Activated CD8-positive, alpha-beta T cell treated with anti-CD3 and anti-CD28 coated beads for 36 hours (primary cell): ENCODE measurements around the gene KBTBD13. TPM values are rescaled to one million over a fixed set of nuclear protein-coding genes. Genes with fewer than 3 reads are reported as not detected.
"Not testable (repeated sequence)": the region's sequence is repeated elsewhere in the genome, so short reads cannot be mapped to it uniquely, and the experiment has no call there.

Experiments used
- ATAC-seq: fragments of 200-7000 bp; cut with Tn5 transposase; one replicate; pipeline ENCODE4 v1.10.0; 2021; ENCODE audit warnings: mild to moderate bottlenecking, moderate library complexity
- CTCF ChIA-PET: fragments of 350-600 bp; sonication (Branson Sonifier 250); formaldehyde crosslinking; loops from one replicate; lab custom pipeline; 2021; ENCODE audit warnings: antibody characterized with exemption; lab: Charles Lee
- POLR2A ChIA-PET: fragments of 350-600 bp; sonication (Branson Sonifier 250); formaldehyde crosslinking; loops from one replicate; lab custom pipeline; 2021; ENCODE audit warnings: antibody characterized with exemption; lab: Charles Lee
- DNase-seq: peaks from one replicate; pipeline ENCODE4 v3.0.0-alpha.2; 2020
- H3K27ac Mint-ChIP-seq: one replicate; pipeline ENCODE4 v1.8.0; 2021; ENCODE audit warnings: mild to moderate bottlenecking, mixed read lengths
- H3K27me3 Mint-ChIP-seq: one replicate; pipeline ENCODE4 v1.8.0; 2021; ENCODE audit warnings: mixed read lengths
- H3K36me3 Mint-ChIP-seq: one replicate; pipeline ENCODE4 v1.8.0; 2021; ENCODE audit warnings: low read depth, mixed read lengths
- H3K4me1 Mint-ChIP-seq: one replicate; pipeline ENCODE4 v1.8.0; 2021; ENCODE audit warnings: low read depth, mixed read lengths
- H3K4me3 Mint-ChIP-seq: one replicate; pipeline ENCODE4 v1.8.0; 2021; ENCODE audit warnings: mild to moderate bottlenecking, moderate library complexity, mixed read lengths
- H3K9me3 Mint-ChIP-seq: one replicate; pipeline ENCODE4 v1.8.0; 2021; ENCODE audit warnings: mixed read lengths
- intact Hi-C: fragments of 100-400 bp; cut with micrococcal nuclease; formaldehyde crosslinking; loops from one replicate; pipeline ENCODE4 v1.10.0; 2022
- total RNA-seq, 2 experiments: library from RNA; stranded (reverse); gene quantifications; one replicate each; pipeline ENCODE4 v1.2.3, GENCODE V29; 2021
- TF ChIP-seq, protein P1 (sequence below): fragments of 200-600 bp; IDR thresholded peaks from one replicate; pipeline ENCODE4 v1.8.0; 2022; ENCODE audit warnings: antibody characterized with exemption, mild to moderate bottlenecking

KBTBD13 gene
- total RNA-seq, 2 experiments from 2014 or later, result not detected

DNA sequence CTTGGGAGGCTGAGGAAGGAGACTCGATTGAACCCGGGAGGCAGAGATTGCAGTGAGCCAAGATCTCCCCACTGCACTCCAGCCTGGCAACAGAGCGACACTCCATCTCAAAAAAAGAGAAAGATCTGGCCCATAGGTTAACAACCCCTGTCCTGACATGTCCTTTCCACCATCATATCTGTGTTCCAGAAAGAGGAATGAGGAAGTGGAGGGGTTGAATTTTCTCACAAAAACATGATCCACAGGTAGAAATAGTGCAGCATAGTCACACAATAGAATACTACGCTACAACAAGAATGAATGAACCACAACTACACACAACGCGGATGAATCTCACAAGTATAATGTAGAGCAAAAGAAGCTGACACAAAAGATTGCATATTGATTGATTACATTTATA lies 36.1 kb upstream of the KBTBD13 start:
- intact Hi-C loops, result no loop called here
- H3K27me3 Mint-ChIP-seq, result peaks cover 1% of the 10 kb centered on the region
- TF ChIP-seq, protein P1, sequence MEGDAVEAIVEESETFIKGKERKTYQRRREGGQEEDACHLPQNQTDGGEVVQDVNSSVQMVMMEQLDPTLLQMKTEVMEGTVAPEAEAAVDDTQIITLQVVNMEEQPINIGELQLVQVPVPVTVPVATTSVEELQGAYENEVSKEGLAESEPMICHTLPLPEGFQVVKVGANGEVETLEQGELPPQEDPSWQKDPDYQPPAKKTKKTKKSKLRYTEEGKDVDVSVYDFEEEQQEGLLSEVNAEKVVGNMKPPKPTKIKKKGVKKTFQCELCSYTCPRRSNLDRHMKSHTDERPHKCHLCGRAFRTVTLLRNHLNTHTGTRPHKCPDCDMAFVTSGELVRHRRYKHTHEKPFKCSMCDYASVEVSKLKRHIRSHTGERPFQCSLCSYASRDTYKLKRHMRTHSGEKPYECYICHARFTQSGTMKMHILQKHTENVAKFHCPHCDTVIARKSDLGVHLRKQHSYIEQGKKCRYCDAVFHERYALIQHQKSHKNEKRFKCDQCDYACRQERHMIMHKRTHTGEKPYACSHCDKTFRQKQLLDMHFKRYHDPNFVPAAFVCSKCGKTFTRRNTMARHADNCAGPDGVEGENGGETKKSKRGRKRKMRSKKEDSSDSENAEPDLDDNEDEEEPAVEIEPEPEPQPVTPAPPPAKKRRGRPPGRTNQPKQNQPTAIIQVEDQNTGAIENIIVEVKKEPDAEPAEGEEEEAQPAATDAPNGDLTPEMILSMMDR, result no peak
- H3K9me3 Mint-ChIP-seq, result no peaks in the 10 kb centered on the region
- no peak overlapping the region for H3K27ac Mint-ChIP-seq
- H3K4me3 Mint-ChIP-seq, result no peak overlapping the region
- peaks cover 3% of the 10 kb centered on the region for H3K4me1 Mint-ChIP-seq
- no peak for DNase-seq
- CTCF ChIA-PET, result interaction anchor here (1.2 to 2.9 kb wide), 2 partner anchors 38 to 278 kb away, joined by 5 to 8 read pairs; no protein-coding TSS in a partner anchor
- no peaks in the 10 kb centered on the region for H3K36me3 Mint-ChIP-seq
- no peak for ATAC-seq
- POLR2A ChIA-PET, result no interaction called here

DNA sequence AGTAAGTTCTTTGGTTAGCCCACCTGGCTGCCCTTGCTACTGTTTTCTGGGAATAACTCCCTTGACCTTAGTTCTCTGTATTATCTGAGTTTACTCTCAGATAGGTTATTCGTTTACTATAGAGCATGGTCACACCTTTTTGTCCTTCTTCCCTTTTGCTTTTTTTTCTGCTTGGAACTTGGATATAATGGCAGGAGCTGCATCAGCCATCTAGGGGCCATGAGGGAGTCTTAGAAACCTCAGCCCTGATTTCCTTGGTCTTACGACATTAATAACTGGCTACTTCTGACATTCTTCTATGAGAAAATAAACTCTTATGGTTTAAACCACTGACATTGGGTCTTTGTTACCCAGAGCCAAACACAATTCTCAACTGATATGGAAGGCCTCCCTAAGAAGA lies 34.8 kb upstream of the KBTBD13 start:
- ChIA-PET POLR2A (no interaction called here), CTCF (interaction anchor here (1.6 to 2.9 kb wide), 5 partner anchors 8 to 36 kb away, joined by 3 to 12 read pairs (median 8); no protein-coding TSS in a partner anchor)
- H3K4me3 Mint-ChIP-seq, result no peak overlapping the region
- peaks cover 3% of the 10 kb centered on the region for H3K4me1 Mint-ChIP-seq
- no peaks in the 10 kb centered on the region for H3K9me3 Mint-ChIP-seq
- no peaks in the 10 kb centered on the region for H3K36me3 Mint-ChIP-seq
- no peak for DNase-seq
- peaks cover 1% of the 10 kb centered on the region for H3K27me3 Mint-ChIP-seq
- no peak overlapping the region for H3K27ac Mint-ChIP-seq
- ATAC-seq, result no peak
- intact Hi-C loops, result no loop called here
- TF ChIP-seq, protein P1, result no peak

DNA sequence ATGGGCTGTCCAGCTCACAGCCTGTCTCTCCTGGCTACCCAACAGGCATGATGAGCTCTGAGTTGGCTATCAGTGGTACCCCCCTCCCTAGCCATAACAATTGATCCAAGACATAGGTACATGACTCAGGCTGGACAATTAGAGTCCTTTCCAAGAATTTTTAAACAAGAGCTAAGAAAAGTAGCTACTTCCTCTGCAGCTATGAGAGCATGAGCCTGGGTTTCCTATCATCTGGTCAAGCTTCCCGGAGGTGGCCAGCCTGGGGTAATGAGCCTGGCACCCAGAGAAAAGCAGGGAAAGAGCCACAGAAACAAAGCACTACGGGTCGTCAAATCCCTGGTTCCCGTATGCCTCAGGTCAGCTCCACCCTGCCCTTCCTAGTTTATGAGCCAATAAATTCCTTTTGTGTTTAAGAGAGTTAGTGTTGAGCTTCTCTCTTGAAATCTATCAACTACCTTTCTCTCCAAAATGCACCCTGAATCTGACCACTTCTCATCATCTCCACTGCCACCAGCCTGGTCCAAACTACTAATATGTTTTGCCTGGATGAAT lies 33.7 kb upstream of the KBTBD13 start:
- POLR2A ChIA-PET, result interaction anchor here (0.7 kb wide), 1 partner anchor 32 kb away, joined by 3 read pairs; no protein-coding TSS in a partner anchor
- Mint-ChIP-seq H3K4me1 (peaks cover 3% of the 10 kb centered on the region), H3K36me3 (no peaks in the 10 kb centered on the region), H3K27me3 (peaks cover 1% of the 10 kb centered on the region), H3K4me3 (no peak overlapping the region), H3K9me3 (no peaks in the 10 kb centered on the region), H3K27ac (no peak overlapping the region)
- CTCF ChIA-PET, result interaction anchor here (0.8 to 2.7 kb wide), 6 partner anchors 9 to 58 kb away, joined by 3 to 12 read pairs (median 4); no protein-coding TSS in a partner anchor
- TF ChIP-seq, protein P1, result no peak
- intact Hi-C loops, result no loop called here
- no peak for ATAC-seq
- DNase-seq, result no peak

DNA sequence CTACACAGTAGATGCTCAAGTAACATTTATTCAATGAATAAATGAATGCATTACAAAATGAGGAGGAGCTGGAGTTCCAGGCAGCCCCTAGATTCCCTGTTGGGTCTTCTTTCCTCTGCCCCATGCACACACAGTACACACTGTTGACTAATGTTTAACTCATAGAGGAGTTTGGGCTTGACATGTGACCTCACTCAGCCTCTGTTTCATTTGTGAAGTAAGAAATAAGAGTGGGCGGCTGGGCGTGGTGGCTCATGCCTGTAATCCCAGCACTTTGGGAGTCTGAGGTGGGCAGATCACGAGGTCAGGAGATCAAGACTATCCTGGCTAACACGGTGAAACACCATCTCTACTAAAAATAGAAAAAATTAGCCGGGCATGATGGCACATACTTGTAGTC lies 32.3 kb upstream of the KBTBD13 start:
- H3K9me3 Mint-ChIP-seq, H3K4me3 Mint-ChIP-seq, intact Hi-C loops, H3K27ac Mint-ChIP-seq, H3K4me1 Mint-ChIP-seq, H3K27me3 Mint-ChIP-seq, H3K36me3 Mint-ChIP-seq: not testable (repeated sequence)
- peak; percentile 32 for DNase-seq
- ATAC-seq, result peak; percentile 51
- ChIA-PET POLR2A (interaction anchor here (0.6 to 1.3 kb wide), 2 partner anchors 87 to 90 kb away, joined by 3 read pairs; no protein-coding TSS in a partner anchor), CTCF (interaction anchor here (0.8 to 2.7 kb wide), 5 partner anchors 10 to 57 kb away, joined by 3 to 10 read pairs (median 4); no protein-coding TSS in a partner anchor)

DNA sequence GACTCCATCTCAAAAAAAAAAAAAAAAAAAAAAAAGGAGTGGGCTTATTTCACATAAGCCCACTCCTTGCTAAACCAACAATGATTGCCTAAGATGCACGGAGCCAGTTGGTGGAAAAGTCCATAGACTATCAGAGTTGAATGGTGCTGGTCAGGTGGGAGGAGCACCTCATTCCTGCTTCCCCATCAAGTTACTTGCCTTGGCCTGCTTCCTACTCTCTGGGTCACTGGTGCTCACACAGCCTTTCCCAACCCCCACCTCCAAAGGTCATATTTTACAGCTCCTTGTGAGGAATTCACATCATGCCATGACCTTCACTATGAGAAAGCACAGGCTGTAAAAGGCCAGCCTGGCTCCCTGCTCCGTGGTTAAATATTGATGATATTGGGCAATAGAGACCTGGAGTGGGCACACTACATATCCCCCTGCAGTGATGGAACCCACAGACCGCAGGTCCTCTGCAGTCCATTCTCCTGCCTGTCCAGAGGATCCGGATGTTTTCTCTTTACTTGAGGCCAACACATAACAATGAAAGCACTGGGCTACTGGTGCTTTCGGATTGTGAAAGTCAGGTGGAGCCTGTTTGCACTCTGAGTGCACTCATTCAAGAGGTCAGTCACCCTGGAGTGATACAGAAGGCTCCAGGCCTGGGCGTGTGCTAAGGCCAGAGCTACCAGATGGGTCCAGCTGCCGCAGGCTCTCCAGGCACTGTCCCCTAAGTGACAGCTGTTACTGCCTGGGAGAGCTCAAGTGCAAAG lies 31.6 kb upstream of the KBTBD13 start, which contains the start of gene SLC51B:
SLC51B (plus strand) TSS at position 664 of the 758 bp plus-strand sequence. CDS start 4,618 bp downstream, outside the sequence.
- peaks cover 12% of the 10 kb centered on the region for H3K4me1 Mint-ChIP-seq
- no peak within 1 kb of the TSS for H3K27ac Mint-ChIP-seq
- DNase-seq (no peak), ATAC-seq (no peak)
- ChIA-PET POLR2A (interaction anchor here (1.3 kb wide), 1 partner anchor 90 kb away, joined by 3 read pairs; no protein-coding TSS in a partner anchor), CTCF (interaction anchor here (0.8 to 1.7 kb wide), 3 partner anchors 11 to 57 kb away, joined by 3 to 8 read pairs (median 4); no protein-coding TSS in a partner anchor)
- H3K4me3 Mint-ChIP-seq, result no peak within 1 kb of the TSS
- H3K9me3 Mint-ChIP-seq, result no peaks in the 10 kb centered on the region
- no peaks in the 10 kb centered on the region for H3K36me3 Mint-ChIP-seq
- H3K27me3 Mint-ChIP-seq, result peaks cover 1% of the 10 kb centered on the region
- intact Hi-C loops, result no loop called here
- TF ChIP-seq, protein P1, result no peak
